ENCODE results near the gene GBP1.
"Not testable (repeated sequence)": the region's sequence is repeated elsewhere in the genome, so short reads cannot be mapped to it uniquely, and the experiment has no call there.

Gene GBP1

DNA sequence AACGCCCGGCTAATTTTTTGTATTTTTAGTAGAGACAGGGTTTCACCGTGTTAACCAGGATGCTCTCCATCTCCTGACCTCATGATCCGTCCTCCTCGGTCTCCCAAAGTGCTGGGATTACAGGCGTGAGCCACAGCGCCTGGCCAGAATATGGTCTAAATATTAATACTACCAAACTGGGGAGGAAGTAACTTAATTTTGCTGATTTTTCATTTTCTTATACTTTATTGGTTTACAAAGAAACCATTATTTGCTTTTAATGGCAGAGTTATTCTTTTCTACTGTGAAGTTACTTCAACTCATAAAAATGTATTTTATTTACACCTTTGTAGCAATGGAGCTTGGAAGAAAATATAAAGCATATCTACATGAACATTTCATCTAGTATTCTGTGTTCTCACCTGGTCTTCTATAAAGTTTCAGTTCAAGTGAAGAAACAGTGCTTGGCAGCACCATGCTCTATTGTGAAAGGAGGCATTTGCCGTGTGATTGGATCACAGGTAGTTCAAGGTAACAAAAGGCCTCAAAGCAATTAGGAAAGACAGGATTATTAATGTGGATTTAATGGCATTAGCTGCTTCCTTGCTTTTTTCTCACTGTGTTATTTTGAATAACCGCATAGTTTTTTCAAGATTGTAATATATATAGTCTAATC is 13.6 kb downstream of the GBP1 start:
- no peak for DNase-seq

DNA sequence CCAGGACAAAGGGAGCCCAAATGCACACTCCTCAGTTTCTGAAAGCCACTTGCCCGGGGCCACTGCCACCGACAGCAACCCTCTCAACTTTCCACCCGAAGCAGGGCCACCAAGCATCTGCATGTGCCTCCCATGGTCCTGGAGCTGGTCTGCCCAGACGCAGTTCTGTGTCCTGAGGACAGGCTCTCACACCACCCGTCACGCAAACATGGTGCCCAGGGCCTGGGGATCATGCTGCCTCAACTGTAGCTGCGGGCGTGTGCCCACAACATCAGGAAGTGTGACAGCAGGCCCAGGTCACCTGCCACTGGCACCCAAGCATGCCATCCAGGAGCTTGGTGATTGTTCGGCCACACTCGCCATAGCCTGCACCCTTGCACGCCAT is 14.4 kb downstream of the GBP1 start:
- DNase-seq: no peak

DNA sequence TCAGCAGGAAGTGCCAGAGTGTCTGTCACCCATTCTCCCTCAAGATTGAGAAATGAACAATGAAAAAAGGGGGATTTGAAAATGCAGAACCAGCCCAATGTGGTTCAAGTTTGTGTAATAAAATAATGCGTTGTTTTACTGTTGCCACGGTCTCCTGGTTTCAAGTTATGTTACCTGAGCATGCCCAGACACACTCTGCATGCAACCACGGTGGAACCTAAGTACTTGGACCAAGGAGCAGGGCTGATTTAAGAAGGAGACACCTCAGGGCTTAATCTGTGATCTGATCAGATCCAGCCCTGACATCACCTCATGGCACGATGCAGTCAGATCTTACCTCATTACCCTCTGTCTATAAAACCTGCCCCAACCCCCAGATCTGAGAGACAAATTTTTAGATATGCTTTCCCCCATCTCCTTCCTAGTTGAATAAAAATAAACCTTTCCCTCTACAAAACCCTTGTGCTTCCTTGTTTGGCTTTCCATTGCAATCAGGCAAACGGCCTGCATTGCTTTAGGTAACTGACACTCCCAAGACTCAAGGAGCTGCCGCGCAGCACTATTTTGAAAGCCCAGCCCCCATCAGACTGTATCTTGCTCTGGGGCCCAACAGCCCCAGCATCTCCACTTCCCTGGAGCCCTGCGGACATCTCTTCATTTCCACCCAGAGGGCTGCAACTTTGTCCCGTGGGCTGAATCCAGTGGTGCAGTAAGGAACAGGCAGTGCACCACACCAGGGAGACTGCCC is 14.9 kb downstream of the GBP1 start:
- DNase-seq: not testable (repeated sequence)

DNA sequence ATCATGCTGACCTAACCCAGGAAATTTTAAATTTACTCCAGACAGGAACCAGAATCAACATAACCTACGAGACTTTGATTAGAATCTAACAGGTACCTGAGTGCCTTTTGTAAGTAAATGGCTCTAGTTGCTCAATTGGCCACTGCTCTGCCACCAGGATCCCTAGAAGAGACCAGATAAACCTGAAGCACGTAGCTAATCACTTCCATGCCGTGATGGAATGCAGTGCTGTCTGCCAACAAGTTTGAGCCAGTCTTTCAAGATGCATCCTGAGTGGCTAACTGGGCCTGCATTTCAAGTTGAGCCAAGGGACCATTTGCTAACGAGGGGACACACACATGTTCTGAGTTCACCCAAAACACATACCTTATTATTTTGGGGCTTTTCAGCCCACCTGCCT is 15.8 kb downstream of the GBP1 start:
- DNase-seq: not testable (repeated sequence)

DNA sequence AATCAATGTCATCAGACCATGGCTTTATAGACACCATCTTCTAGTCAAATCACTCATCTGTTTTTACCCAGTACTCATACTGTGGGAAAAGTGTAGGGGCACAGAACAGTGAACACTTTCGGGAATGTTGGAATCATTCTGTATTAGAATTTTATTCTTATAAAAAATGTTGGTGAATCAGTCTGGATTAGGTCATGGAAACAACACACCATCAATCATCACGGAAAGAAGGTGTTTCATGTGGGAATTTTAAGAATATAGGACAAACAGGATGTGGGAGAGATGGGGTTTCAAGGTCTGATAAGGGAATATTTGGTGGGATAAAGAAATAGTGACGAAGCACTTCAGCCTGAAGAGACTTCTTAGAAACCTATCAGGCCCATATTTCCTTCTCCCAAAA is 17.3 kb downstream of the GBP1 start:
- DNase-seq: no peak

DNA sequence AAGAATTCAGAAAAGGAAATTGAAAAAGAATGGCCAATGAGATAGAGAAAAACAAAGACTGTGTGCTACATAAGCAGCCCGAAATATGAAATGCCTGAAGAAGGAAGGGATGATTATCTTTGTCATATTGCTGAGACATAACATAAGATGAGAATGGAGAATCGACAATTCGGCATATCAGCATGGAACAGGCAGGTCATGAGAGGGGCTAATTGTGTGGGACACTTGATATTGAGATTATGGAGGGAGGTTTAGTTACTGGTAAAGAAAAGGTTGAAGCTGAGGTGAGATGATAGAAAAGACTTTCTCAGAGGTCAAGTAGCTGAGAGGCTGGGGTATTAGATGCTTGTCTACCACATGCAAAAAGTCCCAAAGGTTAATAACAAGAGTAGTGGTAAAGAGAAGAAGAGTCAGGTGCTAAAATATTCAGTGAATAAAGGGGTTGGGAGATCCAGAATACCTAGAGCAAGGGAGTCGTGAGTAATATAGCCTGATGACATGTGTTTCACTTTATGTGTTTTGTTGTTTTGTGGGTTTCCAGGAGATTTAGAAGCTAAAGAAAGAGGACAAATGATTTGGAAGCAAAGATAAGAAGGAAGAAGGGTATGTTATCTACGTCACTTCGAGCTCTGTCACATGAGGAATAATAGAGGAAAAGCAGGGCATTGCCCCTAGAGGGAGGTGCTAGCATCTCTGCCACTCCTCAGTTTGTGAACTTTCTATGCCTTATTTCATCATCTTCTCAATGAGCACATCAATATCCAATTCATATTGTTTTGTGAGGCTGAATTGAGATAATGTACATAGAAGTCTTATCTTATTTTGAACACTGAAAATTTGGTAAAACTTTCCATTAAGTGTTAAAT is 18.5 kb downstream of the GBP1 start:
- not testable (repeated sequence) for DNase-seq

DNA sequence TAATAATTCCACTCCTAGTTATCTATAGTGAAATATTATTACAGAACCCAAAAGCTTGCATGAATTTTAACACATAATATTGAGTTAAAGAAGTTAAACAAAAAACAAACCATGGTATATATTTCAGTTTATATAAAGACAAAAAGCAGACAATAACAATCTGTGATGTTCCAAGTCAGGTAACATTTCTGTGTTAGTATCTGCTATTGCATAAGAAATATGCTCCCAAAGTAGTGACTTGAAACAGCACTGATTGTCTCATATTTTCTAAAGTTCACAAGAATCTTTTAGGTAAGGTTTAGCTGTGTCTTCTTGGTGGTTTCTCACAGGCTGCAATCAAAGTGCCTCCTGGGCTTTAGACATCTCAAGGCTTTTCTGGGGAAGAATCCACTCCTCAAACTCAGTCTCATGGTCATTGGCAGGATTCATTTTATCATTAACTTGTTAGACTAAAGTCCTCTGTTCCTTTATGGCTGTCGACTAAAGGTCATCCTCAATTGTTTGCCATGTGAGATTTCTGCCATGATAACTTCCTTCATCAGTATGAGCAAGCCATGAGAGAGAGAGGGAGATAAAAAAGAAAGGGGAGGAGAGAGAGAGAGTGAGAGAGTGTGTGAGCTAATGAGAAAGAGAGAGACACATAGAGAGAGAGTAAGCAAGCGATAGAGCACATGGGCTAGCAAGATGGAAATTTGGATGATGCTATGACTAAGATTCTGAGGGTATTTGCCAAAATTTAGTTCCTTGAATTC is 19.9 kb downstream of the GBP1 start:
- no peak for DNase-seq

DNA sequence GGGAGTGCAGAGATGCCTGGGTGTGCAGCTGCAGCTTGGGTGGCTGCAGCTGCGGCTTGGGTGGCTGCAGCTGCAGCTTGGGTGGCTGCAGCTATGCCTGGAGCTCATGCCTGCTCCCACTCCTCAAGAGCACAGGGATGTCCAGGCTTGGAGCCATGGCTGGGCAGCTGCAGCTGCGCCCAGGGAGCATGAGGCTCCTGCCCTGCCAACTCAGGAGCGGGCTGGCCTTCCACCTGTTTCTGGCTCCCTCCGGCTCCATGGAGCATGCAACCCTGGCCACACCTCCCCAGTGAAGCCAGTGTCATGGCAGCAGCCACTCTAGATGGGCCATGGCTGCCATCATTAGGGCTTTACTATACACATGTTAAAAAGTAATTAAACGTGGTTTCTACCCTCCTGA is 21.1 kb downstream of the GBP1 start:
- DNase-seq: no peak

DNA sequence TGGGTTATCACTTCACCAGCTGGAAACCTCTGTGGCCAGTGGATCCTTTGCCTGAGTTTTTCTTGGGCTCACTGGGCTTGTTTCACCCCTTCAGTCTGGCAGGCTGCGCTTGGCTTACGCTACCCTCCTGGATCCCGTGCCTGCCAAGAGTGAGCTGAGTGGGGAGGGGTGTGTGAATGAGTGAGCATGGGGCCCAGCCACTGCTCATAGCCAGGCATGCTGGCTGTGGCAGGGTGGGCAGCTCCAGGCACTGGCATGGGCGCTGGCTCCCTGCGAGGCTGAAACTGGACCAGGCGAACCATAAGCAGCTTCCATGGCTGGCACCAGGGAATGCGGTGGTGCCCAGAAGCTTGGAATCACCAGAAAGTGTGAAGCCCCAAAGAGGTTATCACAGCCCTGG is 22.5 kb downstream of the GBP1 start:
- no peak for DNase-seq

DNA sequence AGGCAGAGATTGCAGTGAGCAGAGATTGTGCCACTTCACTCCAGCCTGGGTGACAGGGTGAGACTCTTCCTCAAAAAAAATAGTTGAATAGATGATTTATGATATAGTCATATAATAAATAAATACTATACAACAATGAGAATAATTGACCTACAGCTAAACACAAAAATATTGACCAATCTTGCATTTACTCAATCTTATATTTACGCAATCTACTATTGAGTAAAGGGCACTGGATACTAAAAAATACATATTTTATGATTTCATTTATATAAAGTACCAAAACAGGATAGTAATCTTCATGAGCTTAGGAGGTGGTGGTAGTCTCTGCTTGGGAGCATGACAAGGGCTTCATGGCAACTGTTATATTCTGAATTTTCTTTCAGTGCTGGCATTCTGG is 23.3 kb downstream of the GBP1 start:
- no peak for DNase-seq

DNA sequence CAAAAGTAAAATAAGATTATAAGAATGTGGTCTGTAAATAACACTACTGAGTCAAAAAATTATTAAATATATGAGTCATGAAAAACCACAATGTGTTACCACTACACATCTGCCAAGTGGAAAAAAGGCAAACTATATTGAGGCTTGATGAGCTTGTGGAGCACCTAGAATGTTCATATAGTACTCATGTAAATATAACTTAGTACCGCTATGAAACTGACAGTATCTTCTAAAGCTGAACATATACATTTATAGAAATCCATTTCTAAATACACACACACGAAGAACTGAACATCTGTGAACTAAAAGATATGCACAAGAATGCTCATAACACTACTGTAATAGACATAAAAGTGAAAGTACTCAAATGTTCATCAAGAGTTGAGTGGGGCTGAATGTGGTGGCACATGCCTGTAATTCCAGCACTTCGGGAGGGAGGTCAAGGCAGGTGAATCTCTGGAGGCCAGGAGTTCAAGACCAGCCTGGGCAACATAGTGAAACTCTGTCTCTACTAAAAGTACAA is 23.8 kb downstream of the GBP1 start:
- DNase-seq: no peak

DNA sequence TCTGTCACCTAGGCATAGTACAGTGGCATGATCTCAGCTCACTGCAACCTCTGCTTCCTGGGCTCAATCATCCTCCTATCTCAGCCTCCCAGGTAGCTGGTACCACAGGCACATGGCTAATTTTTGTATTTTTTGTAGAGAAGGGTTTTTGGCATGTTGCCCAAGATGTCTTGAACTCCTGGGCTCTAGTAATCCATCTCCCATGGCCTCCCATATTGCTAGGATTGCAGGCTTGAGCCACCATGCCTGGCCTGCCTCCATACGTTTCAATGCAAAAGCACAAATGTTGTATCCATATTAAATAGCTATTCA is 24.7 kb downstream of the GBP1 start:
- no peak for DNase-seq

DNA sequence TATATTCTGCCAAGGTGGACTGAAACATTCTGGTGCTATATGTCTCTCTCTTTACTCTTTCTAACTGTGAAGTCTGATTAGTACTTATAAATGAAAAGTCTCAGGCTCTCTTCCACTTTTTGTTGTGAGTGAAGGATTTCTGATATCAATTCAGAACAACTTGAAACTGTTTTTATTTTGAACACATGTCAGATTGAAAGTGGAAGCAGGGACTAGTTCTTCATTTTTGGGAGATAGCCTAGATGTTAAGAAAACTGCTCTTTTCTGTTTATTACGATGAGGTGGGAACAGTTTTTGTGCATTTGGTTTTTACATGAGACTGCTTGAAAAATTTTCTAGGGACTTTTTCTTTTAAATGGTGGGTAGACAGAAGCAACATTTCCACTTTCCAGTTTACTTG is 27.8 kb downstream of the GBP1 start:
- DNase-seq: no peak

DNA sequence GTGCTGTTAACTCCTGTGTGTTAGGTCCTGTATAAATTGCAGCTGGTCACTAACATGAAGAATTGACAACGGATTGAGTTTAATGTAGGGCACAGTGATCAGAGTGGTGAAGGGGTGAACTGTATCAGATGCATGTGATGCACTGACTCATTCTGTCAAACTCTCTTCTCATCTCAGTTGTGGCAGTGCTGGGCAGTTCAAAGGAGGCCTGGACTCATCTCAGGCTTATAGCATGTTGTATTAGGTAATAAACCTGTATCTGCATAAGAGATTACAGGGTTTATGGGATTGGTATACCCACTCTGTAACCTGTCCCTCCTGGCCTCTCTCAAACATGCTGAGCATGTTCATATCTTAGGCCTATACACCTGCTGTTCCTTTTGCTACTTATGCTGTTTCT is 29.9 kb downstream of the GBP1 start:
- no peak for DNase-seq

DNA sequence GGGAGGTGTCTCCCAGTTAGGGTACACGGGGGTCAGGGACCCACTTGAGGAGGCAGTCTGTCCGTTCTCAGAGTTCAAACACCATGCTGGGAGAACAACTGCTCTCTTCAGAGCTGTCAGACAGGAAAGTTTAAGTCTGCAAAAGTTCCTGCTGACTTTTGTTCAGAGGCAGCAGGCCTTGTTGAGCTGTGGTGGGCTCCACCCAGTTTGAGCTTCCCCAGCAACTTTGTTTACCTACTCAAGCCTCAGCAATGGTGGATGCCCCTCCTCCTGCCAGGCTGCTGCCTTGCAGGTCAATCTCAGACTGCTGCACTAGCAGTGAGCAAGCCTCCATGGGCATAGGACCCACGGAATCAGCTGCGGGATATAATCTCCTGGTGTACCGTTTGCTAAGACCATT is 31.0 kb downstream of the GBP1 start:
- DNase-seq: not testable (repeated sequence)

DNA sequence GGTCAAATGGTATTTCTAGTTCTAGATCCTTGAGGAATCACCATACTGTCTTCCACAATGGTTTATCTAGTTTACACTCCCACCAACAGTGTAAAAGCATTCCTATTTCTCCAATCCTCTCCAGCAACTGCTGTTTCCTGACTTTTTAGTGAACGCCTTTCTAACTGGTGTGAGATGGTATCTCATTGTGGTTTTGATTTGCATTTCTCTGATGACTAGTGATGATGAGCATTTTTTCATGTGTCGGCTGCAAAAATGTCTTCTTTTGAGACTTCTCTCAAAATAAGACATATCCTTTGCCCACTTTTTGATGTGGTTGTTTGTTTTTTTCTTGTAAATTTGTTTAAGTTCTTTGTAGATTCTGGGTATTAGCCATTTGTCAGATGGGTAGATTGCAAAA is 36.0 kb downstream of the GBP1 start:
- not testable (repeated sequence) for DNase-seq

DNA sequence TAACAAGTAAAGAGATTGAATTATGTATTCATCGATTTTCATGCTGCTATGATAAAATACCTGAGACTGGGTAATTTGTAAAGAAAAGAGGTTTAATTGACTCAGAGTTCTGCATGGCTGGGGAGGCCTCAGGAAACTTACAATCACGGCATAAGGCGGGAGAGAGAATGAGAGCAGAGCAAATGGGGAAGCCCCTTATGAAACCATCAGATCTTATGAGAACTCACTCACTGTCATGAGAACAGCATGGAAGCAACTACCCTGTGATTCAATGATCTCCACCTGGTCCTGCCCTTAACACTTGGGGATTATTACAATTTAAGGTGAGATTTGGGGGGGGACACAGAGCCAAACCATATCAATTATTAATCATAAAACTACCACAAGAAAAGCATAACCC is 39.1 kb downstream of the GBP1 start:
- no peak for DNase-seq

DNA sequence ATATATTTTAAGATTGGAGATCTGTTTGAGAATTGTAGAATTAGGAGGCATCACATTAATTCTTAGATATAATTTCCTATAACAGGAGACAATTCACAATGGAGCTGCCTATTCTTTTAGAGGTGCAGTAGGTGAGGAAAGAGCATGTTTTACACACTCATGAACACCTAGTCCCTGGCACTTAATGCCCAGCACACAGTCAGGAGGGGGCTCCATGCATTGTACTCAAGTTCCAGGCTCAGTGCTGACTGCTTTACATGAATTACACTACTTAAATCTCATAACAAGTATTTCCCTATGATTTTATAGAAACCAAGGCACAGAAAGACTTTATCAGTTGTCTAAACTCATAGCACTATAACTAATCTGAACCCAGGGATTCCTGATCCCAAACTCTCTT is 42.0 kb downstream of the GBP1 start:
- no peak for DNase-seq

DNA sequence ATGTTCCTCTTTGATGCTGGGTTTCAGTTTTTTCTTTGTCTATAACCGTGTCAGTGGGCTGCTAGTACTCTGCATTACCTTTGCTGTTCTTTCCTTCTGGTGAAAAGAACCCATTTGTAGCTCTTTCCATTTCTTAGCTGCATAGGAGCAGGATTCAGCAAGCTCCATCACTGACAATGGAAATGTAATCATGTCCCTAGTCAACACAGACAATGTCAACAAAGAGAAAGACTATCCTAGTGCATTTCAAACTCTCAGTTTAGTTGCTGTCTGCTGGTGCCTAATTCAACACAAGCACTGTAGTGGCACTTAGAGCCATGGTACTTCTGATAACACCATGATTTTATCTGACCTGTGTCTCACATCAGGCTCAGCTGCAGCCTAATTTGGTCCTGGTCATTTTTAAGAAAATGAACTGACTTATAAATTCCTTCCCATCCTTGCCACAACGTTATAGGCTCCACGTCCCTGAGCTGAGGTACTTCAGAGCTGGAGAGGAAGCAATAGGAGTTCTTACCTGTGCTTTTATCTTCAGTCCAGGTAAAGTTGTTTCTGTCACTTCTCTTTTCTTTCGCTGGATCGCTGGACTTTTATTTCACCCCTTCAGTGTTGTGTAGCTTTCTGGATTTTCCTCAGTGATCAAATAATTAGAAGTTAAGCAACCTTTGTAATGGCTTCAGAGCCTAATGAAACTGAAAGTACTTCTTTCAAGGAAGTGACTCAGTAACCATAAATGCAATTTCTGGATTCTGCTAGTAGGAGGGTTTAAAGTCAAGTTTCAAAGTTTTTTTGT is 42.6 kb downstream of the GBP1 start, which contains the start of gene GBP3:
GBP3 (minus strand) TSS at position 700 of the 793 bp plus-strand sequence. CDS start 2,145 bp downstream, outside the sequence.
- DNase-seq: no peak

DNA sequence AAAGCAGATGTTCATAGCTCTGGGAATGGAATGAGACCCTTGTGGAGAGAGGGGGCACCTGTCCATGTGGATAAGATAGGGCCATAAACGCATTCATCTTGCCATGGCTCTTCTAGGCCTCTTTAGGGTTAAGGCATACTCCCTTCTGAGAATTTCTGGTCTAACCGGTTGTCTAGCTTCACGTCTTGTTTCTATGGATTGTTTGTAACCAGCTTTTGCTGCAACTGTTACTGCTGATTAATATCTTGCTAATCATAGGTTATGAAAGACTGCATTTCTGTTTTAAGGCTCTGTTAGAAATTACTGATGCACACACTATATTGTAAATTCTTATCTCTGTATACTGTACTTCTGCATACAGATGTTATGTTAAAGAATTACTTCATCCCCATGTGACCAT is 46.7 kb downstream of the GBP1 start:
- DNase-seq: not testable (repeated sequence)

DNA sequence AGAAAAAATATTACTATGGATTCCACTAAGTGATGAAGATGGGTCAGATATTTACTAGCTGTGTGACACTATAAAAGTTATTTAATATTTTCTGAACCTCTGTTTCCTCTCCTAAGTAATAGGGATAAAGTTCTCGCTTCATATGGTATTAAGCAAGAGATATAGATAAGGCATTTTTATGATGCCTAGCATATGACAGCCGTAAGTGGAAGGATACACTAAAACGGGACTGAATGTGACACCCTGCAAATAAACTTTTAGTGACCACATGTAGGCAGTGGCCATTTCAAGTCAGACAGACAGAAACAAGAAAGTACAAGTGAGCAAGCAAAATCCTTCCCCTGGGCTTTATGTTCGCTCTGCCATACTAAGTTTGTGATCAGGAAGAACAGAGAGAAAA is 56.5 kb downstream of the GBP1 start:
- DNase-seq: no peak
